Cardiac muscle cell (in vitro differentiated cells and primary cell): ENCODE results near the gene SLC13A4. TPM values are rescaled to one million over a fixed set of nuclear protein-coding genes. Genes with fewer than 3 reads are reported as not detected.
A peak's percentile ranks its signal among the peaks of the same experiment; 100 is the strongest.
"Not testable (repeated sequence)": the region's sequence is repeated elsewhere in the genome, so short reads cannot be mapped to it uniquely, and the experiment has no call there.

Source experiments
- DNase-seq, 2 donors: peaks; one replicate each; pipeline versions ENCODE4 v3.0.0 to v3.0.0-alpha.2; 2010 to 2017; ENCODE audit warnings: low read depth in 1 of 2, low spot score in 1 of 2
- H3K27ac ChIP-seq: fragments of 200-600 bp; sonication (generic); 2 replicates; pipeline ENCODE4 v1.5.1; 2016
- H3K27me3 ChIP-seq: fragments of 200-600 bp; sonication (generic); 2 replicates; pipeline ENCODE4 v1.6.0; 2016; ENCODE audit warnings: control low read depth
- H3K36me3 ChIP-seq: fragments of 200-600 bp; sonication (generic); 2 replicates; pipeline ENCODE4 v1.5.1; 2016; ENCODE audit warnings: control low read depth
- H3K4me1 ChIP-seq: fragments of 200-600 bp; sonication (generic); 2 replicates; pipeline ENCODE4 v1.8.1; 2017; ENCODE audit warnings: low read depth, mild to moderate bottlenecking, mixed run types
- H3K4me3 ChIP-seq: fragments of 200-600 bp; sonication (generic); 2 replicates; pipeline ENCODE4 v1.5.1; 2016; ENCODE audit warnings: mild to moderate bottlenecking
- H3K9me3 ChIP-seq: fragments of 200-600 bp; sonication (generic); 2 replicates; pipeline ENCODE4 v1.5.1; 2017; ENCODE audit warnings: low read depth, mild to moderate bottlenecking, control low read depth
- CTCF ChIP-seq: IDR thresholded peaks from 2 replicates; pipeline ENCODE4 v1.5.1; 2012; ENCODE audit warnings: low read depth, mild to moderate bottlenecking, low read length
- polyA plus RNA-seq: library from polyadenylated mRNA; unstranded; fragments of >200 nt; fragmentation: Nextera tagmentation; extraction: Ambion mirVana; gene quantifications from 2 replicates; pipeline ENCODE4 v1.2.1, GENCODE V29; 2016
- total RNA-seq: library from RNA; depleted of rRNA; stranded (reverse); fragments of >200 nt; gene quantifications from 2 replicates; pipeline ENCODE4 v1.2.3, GENCODE V29; 2016

Gene SLC13A4
- total and polyA plus RNA-seq, 2 experiments from 2014 or later, result 0.12 to 3.9 TPM

GRCh38 chr7:135704698-135705097 lies 23.3 kb downstream of the SLC13A4 start:
- Histone ChIP-seq H3K4me3 (no peak overlapping the region), H3K27me3 (no peaks in the 10 kb centered on the region), H3K9me3 (no peaks in the 10 kb centered on the region), H3K27ac (no peak overlapping the region), H3K4me1 (peaks cover 6% of the 10 kb centered on the region), H3K36me3 (no peaks in the 10 kb centered on the region)
- DNase-seq, result no peak
- no peak for TF ChIP-seq CTCF

- peak; percentile 34 for TF ChIP-seq CTCF
- Histone ChIP-seq H3K4me1 (peaks cover 6% of the 10 kb centered on the region), H3K4me3 (no peak overlapping the region), H3K27me3 (no peaks in the 10 kb centered on the region), H3K36me3 (no peaks in the 10 kb centered on the region), H3K27ac (no peak overlapping the region), H3K9me3 (no peaks in the 10 kb centered on the region)
- no peak for DNase-seq
These were observed 23.9 kb downstream of the SLC13A4 start for GRCh38 chr7:135704074-135704473.

- no peak for DNase-seq
- H3K36me3 ChIP-seq, result no peaks in the 10 kb centered on the region
- H3K9me3 ChIP-seq, result no peaks in the 10 kb centered on the region
- H3K4me3 ChIP-seq, result no peak overlapping the region
- peaks cover 18% of the 10 kb centered on the region for H3K4me1 ChIP-seq
- peak overlapping the region; percentile 48 for H3K27ac ChIP-seq
- no peak for TF ChIP-seq CTCF
- H3K27me3 ChIP-seq, result no peaks in the 10 kb centered on the region
These were observed 30.5 kb downstream of the SLC13A4 start for GRCh38 chr7:135697276-135698049.

GRCh38 chr7:135693558-135693957 lies 34.4 kb downstream of the SLC13A4 start:
- Histone ChIP-seq H3K9me3 (no peaks in the 10 kb centered on the region), H3K36me3 (peaks cover 8% of the 10 kb centered on the region), H3K27ac (peak overlapping the region; percentile 72), H3K4me3 (no peak overlapping the region), H3K27me3 (no peaks in the 10 kb centered on the region), H3K4me1 (peaks cover 12% of the 10 kb centered on the region)
- peak in 1 of 2 donors; percentile 13 for DNase-seq
- TF ChIP-seq CTCF, result no peak

GRCh38 chr7:135692606-135693005 lies 35.4 kb downstream of the SLC13A4 start:
- DNase-seq, H3K36me3 ChIP-seq, H3K27me3 ChIP-seq, H3K27ac ChIP-seq, H3K9me3 ChIP-seq, H3K4me3 ChIP-seq: not testable (repeated sequence)
- H3K4me1 ChIP-seq, result peaks cover 12% of the 10 kb centered on the region

GRCh38 chr7:135692055-135692454 lies 35.9 kb downstream of the SLC13A4 start:
- H3K9me3 ChIP-seq, result no peaks in the 10 kb centered on the region
- no peak for DNase-seq

More at GRCh38 chr7:135692055-135692454, 35.9 kb downstream of the SLC13A4 start:
- H3K27ac ChIP-seq, result no peak overlapping the region
- H3K4me3 ChIP-seq, result no peak overlapping the region
- no peak for TF ChIP-seq CTCF
- H3K27me3 ChIP-seq, result no peaks in the 10 kb centered on the region
- peaks cover 12% of the 10 kb centered on the region for H3K4me1 ChIP-seq
- H3K36me3 ChIP-seq, result peaks cover 11% of the 10 kb centered on the region
